Loucy (cell line): ENCODE results near the gene PTPRA.

Source experiments
- CTCF ChIP-seq: fragments of 200-600 bp; sonication (generic); conservative IDR thresholded peaks from 2 replicates; pipeline ENCODE4 v1.5.1; 2014; ENCODE audit warnings: mild to moderate bottlenecking, antibody characterized with exemption, low read length
- EZH2phosphoT487 ChIP-seq: fragments of 200-600 bp; IDR thresholded peaks from 2 replicates; pipeline ENCODE4 v1.6.1; 2018; ENCODE audit warnings: antibody characterized with exemption, mild to moderate bottlenecking, moderate library complexity, borderline replicate concordance

GRCh38 chr20:2987861-2988260 lies 114.6 kb downstream of the PTPRA start:
- TF ChIP-seq EZH2phosphoT487, result no peak
- no peak for TF ChIP-seq CTCF
